Endothelial cell of umbilical vein (primary cell): ENCODE measurements around the gene SMAD3.

ENCODE experiments used
- CTCF ChIP-seq, 2 donors: IDR thresholded peaks; 1 replicate in 1 of 2; 2 replicates in 1 of 2; pipeline ENCODE4 v1.5.1; 2011; ENCODE audit warnings: low read length in 2 of 2, mild to moderate bottlenecking in 2 of 2, moderate library complexity in 2 of 2, control low read depth in 1 of 2, inconsistent platforms in 1 of 2, low read depth in 1 of 2; ENCODE audit not compliant: insufficient read depth in 1 of 2; ENCODE audit errors: extremely low read depth in 1 of 2
- EZH2 ChIP-seq: IDR thresholded peaks from 2 replicates; pipeline ENCODE4 v1.6.1; 2012; ENCODE audit warnings: borderline replicate concordance, low read depth, mild to moderate bottlenecking, moderate library complexity, low read length, inconsistent platforms; ENCODE audit not compliant: severe bottlenecking
- GATA2 ChIP-seq: IDR thresholded peaks from 2 replicates; pipeline ENCODE4 v1.7.0; 2011; ENCODE audit warnings: low read depth, mild to moderate bottlenecking, moderate library complexity, mixed read lengths, low read length; ENCODE audit not compliant: insufficient read length, insufficient read depth
- JUN ChIP-seq: IDR thresholded peaks from 2 replicates; pipeline ENCODE4 v1.6.1; 2011; ENCODE audit warnings: borderline replicate concordance, low read depth; ENCODE audit not compliant: insufficient read length, insufficient read depth
- MAX ChIP-seq: IDR thresholded peaks from 2 replicates; pipeline ENCODE4 v1.6.1; 2011; ENCODE audit not compliant: insufficient read depth, insufficient read length
- POLR2A ChIP-seq: IDR thresholded peaks from 2 replicates; pipeline ENCODE4 v1.6.1; 2012; ENCODE audit warnings: low read depth, mild to moderate bottlenecking, control low read depth, low read length
- POLR2AphosphoS5 ChIP-seq: IDR thresholded peaks from 2 replicates; pipeline ENCODE4 v1.6.1; 2012; ENCODE audit warnings: low read depth, mild to moderate bottlenecking, control low read depth, low read length, moderate library complexity; ENCODE audit not compliant: insufficient read depth

GRCh38 chr15:67091980-67092677 is 26.7 kb downstream of the SMAD3 start:
- TF ChIP-seq CTCF (IDR thresholded peaks at IDR 0.05; ENCODE audit: extremely low read depth in 1 of 2, insufficient read depth in 1 of 2, low read depth in 1 of 2, low read length in 2 of 2) (no peak), EZH2 (no peak), MAX (no peak), POLR2A (no peak), GATA2 (no peak), POLR2AphosphoS5 (no peak), JUN (no peak)
